GM21723 (cell line): ENCODE results near the gene COQ9.

Experiments used
- ATAC-seq: cut with Tn5 transposase; IDR thresholded peaks from one replicate; pipeline ENCODE4 v1.9.1; 2021; ENCODE audit warnings: mild to moderate bottlenecking, moderate library complexity; ENCODE audit not compliant: unreplicated experiment

The COQ9 gene

GRCh38 chr16:57471852-57472664 lies 24.8 kb downstream of the COQ9 start:
- no peak for ATAC-seq

- no peak for ATAC-seq
Observed at GRCh38 chr16:57472665-57473060, 25.4 kb downstream of the COQ9 start.

- ATAC-seq, result no peak
Observed at GRCh38 chr16:57473176-57473840, 26.0 kb downstream of the COQ9 start.

DNA sequence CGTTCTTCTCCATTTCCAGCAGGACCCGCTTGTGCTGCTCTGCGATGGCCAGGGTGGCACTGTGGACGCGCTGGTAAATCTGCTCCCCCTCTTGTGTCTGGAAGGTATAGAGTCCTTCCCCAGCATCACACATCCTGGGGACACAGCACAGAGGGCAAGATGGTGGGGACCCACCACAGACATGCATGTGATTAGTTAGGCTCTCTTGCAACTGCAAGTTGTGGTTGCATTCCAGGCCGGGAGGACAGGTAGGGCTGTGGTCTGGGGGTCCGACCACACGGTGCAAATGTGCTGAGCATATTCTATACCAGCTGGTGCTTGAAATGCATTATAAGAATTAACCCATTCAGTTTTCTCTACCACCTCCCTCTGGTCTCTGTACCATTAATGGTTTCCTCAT lies 26.6 kb downstream of the COQ9 start:
- ATAC-seq, result no peak

DNA sequence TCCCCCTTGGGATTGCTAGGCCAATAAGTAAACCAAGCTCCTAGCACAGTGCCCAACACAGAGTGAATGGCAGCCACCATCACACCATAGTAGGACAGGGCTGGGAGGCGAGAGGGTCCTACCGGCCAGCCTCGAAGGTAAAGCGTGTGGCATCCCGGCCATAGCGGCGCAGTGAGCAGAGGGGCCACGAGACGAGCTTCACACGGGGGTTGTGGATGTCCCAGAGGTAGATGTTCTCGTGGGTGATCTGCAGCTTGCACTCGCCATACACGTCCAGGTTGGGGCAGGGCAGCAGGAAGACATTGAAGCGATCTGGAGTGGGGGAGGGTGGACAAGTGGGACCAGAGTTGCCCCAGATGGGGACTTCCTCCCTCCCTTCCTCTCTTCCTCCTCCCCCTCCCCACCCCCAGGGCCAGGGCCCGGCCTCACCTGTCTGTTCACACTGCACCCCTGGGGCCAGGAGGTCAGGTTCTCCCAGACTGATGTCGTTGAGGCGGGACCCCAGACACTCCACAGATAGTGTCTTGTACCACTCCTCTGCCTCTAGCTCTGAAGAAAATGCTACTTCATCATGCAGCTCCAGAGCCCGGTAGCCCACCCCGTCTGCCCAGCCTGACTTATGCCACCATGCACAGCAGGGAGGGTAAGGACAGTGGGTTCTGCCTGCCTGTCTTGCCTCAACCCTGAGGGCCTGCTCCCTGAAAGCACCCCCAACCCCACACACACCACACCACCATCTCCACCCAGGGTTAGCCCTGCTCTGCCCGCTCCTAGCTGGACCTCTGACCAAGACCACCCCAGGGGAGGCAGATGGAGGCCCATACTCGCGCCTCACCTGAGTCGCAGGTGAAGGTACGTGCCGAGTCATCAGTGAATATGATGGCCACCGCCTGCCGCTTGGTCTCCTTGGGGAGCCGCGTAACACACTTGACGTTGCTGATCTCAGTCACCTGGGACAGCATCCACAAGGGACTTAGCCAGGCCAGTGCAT lies 27.7 kb downstream of the COQ9 start:
- no peak for ATAC-seq

- ATAC-seq, result peak; percentile 92
Observed at GRCh38 chr16:57475711-57476339, 28.5 kb downstream of the COQ9 start.

GRCh38 chr16:57476546-57477410 lies 29.5 kb downstream of the COQ9 start:
- no peak for ATAC-seq

- ATAC-seq, result no peak
Observed at GRCh38 chr16:57477531-57478202, 30.4 kb downstream of the COQ9 start.

DNA sequence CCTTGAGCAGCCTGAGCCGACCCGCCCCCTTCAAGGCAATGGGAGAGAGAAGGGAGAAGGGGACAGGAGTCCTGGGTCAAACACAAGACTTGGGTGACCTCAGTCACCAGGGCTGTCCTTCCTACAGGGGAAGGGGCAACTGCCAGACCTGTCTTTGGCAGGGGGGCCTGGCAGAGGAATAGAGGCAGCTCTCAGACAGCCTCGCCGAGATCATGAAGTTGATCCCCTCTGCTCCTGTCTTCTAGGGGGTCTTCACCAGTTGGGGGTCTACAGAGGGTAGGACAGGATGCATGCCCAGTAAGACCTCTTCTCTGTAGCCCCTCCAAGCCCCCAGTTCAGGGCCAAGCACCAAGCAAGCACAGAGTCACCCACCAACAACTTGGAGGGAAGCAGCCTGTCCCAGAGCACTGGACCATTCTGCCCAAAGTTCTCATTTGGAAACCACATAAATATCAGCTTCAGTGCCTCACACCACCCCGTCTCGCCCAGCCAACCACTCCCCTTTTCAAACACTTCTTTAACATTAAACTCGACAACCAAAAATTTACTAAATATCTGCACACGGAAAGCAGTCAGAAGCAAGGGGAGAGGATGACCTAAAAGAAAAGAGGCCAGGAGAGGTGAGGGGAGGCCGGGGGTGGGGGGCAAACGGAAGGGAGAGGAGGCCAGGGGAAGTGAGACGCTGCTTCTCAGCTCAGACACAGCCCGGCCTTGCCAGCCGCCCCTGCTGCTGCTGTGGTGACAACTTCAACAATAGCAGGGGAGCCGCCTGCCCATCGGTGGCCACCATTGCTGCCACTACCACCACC lies 31.3 kb downstream of the COQ9 start:
- no peak for ATAC-seq

GRCh38 chr16:57479205-57479975 lies 32.1 kb downstream of the COQ9 start:
- no peak for ATAC-seq

GRCh38 chr16:57479976-57480753 lies 32.9 kb downstream of the COQ9 start:
- ATAC-seq, result no peak

- ATAC-seq, result no peak
Observed at GRCh38 chr16:57480754-57481230, 33.5 kb downstream of the COQ9 start.

DNA sequence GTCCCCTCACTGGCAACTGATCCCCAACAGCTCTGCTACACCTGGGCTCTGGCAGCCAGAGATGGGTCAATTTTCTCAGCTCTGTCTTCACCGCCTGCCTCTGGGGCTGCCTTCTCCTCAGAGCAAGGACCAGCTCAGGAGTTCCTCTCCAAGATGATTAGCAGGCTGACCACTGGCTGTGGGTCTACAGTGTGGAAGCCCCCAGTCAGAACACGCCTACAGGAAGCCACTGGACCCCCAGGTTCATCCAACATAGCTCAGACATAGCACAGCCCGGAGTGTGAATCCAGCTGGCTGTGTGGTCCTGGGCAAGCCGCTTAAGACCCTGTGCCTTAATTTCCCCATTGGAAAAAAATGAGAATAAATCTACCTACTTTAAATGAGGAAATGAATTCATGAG lies 34.1 kb downstream of the COQ9 start:
- ATAC-seq, result no peak

- ATAC-seq, result no peak
Observed at GRCh38 chr16:57482845-57483545, 35.7 kb downstream of the COQ9 start.

- no peak for ATAC-seq
Observed at GRCh38 chr16:57483725-57484514, 36.6 kb downstream of the COQ9 start.
